ENCODE results near the gene PI4KA.

DNA sequence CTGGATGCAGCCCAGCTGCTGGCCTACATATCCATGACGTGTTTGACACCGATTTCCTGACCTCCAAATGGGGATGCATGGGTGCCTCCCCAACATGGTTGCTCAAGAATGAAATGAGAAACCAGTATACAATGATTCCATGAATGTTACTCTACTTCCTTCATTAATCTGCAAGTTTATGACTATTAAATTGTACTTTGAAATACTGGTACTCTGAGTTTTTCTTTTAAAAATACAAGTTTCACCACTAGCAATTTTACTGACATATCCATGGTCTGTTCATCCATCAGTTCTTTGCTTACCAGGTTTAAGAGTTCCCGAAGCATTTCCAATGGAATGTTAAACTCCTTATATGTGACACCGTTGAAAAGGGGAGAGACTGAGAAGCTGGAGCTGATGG lies 45.6 kb downstream of the PI4KA start:
- no peak for TF ChIP-seq POLR2AphosphoS5 (IDR thresholded peaks at IDR 0.05)
- TF ChIP-seq, protein P1, sequence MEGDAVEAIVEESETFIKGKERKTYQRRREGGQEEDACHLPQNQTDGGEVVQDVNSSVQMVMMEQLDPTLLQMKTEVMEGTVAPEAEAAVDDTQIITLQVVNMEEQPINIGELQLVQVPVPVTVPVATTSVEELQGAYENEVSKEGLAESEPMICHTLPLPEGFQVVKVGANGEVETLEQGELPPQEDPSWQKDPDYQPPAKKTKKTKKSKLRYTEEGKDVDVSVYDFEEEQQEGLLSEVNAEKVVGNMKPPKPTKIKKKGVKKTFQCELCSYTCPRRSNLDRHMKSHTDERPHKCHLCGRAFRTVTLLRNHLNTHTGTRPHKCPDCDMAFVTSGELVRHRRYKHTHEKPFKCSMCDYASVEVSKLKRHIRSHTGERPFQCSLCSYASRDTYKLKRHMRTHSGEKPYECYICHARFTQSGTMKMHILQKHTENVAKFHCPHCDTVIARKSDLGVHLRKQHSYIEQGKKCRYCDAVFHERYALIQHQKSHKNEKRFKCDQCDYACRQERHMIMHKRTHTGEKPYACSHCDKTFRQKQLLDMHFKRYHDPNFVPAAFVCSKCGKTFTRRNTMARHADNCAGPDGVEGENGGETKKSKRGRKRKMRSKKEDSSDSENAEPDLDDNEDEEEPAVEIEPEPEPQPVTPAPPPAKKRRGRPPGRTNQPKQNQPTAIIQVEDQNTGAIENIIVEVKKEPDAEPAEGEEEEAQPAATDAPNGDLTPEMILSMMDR (IDR thresholded peaks at IDR 0.05) = no peak
- no peak for TF ChIP-seq POLR2A (IDR thresholded peaks at IDR 0.05)
